Measurements from ENCODE around the gene COPS6. TPM values are rescaled to one million over a fixed set of nuclear protein-coding genes. Genes with fewer than 3 reads are reported as not detected.

Gene COPS6
- polyA plus RNA-seq, 1 experiment = 234 TPM

DNA sequence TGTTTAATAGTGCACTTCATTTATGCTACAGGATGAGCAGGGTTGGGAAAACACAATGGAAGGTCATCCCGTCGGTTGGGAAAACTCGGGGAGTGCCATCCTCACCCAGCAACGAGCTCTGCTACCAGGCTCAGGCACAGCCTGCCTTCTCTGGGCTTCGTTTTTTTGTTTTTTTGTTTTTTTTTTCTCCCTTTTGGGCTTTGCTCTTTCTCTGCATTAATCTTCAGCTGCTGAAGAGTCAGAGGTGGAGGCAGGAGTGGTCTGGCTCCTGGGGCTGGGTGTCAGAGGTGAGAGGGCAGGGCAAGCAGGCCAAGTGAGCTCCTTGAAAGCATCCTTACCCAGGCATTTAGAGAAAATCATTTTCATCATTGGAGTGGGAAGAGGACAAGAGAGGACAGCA lies 18.8 kb upstream of the COPS6 start:
- no peaks in the 10 kb centered on the region for H3K27me3 ChIP-seq (ENCODE audit: control insufficient read depth, insufficient read depth, low read length)
- no peak overlapping the region for H3K4me3 ChIP-seq (ENCODE audit: low read depth, low read length)
- H3K36me3 ChIP-seq (ENCODE audit: control insufficient read depth, insufficient read depth, low read length) = peaks cover 43% of the 10 kb centered on the region
- no peak for DNase-seq (ENCODE audit: low read depth)
- TF ChIP-seq, protein P1, sequence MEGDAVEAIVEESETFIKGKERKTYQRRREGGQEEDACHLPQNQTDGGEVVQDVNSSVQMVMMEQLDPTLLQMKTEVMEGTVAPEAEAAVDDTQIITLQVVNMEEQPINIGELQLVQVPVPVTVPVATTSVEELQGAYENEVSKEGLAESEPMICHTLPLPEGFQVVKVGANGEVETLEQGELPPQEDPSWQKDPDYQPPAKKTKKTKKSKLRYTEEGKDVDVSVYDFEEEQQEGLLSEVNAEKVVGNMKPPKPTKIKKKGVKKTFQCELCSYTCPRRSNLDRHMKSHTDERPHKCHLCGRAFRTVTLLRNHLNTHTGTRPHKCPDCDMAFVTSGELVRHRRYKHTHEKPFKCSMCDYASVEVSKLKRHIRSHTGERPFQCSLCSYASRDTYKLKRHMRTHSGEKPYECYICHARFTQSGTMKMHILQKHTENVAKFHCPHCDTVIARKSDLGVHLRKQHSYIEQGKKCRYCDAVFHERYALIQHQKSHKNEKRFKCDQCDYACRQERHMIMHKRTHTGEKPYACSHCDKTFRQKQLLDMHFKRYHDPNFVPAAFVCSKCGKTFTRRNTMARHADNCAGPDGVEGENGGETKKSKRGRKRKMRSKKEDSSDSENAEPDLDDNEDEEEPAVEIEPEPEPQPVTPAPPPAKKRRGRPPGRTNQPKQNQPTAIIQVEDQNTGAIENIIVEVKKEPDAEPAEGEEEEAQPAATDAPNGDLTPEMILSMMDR (IDR thresholded peaks at IDR 0.05; ENCODE audit: insufficient read depth, low read depth, low read length) = no peak
- CTCF ChIA-PET = interaction anchor here (0.8 kb wide), 1 partner anchor 11 kb away, joined by 3 read pairs; no protein-coding TSS in a partner anchor
- POLR2A ChIA-PET = no interaction called here

DNA sequence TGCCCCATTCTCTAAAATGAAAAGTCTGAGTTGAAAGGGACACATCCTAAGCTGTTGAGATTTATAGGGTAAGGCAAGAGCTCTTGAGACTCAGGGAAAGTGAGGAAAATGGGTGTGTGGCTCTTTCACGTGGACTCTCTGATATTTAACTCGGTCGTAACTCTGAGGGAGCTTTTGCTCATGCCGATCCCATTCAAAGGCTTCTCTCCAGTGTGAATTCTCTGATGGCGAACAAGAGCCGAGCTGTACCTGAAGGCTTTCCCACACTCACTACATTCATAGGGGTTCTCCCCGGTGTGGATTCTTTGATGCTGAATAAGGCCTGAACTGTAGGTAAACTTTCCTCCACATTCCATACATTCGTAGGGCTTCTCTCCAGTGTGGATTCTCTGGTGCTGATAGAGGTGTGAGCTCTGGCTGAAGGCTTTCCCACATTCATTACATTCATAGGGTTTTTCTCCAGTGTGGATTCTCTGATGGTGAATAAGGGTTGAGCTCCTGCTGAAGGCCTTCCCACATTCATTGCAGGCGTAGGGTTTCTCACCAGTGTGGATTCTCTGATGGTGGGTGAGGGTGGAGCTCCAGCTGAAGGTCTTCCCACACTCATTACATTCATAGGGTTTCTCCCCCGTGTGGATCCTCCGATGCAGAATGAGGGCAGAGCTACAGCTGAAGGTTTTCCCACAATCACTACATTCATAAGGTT lies 17.6 kb upstream of the COPS6 start:
- TF ChIP-seq, protein P1 (IDR thresholded peaks at IDR 0.05; ENCODE audit: insufficient read depth, low read depth, low read length) = no peak
- Histone ChIP-seq H3K27me3 (ENCODE audit: control insufficient read depth, insufficient read depth, low read length) (no peaks in the 10 kb centered on the region), H3K36me3 (ENCODE audit: control insufficient read depth, insufficient read depth, low read length) (peaks cover 50% of the 10 kb centered on the region), H3K4me3 (ENCODE audit: low read depth, low read length) (no peak overlapping the region)
- POLR2A ChIA-PET = no interaction called here
- DNase-seq (ENCODE audit: low read depth) = no peak
- CTCF ChIA-PET = interaction anchor here (0.8 to 1.3 kb wide), 2 partner anchors 11 to 81 kb away, joined by 3 to 4 read pairs; no protein-coding TSS in a partner anchor

DNA sequence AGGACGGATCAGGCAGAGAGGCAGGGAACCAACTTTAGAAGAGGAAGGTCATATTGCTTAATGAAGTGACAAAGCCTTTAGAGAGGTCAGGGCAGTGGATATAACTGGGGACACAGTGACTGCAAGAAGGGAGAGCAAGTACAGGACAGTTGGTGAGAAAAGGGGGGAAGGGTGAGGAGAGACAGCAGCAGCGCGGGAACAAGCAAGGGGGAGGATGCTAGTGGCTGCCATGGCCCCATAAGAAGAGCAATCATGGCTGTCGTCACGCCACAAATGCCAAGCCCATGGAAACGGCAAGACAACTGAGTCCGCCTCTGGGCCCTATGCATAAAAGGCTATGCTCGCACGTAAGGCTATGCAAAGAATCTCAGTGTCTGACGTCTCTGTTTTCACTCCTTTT lies 16.3 kb upstream of the COPS6 start:
- DNase-seq (ENCODE audit: low read depth) = no peak
- ChIA-PET CTCF (no interaction called here), POLR2A (no interaction called here)
- peaks cover 58% of the 10 kb centered on the region for H3K36me3 ChIP-seq (ENCODE audit: control insufficient read depth, insufficient read depth, low read length)
- no peaks in the 10 kb centered on the region for H3K27me3 ChIP-seq (ENCODE audit: control insufficient read depth, insufficient read depth, low read length)
- H3K4me3 ChIP-seq (ENCODE audit: low read depth, low read length) = no peak overlapping the region
- TF ChIP-seq, protein P1 (IDR thresholded peaks at IDR 0.05; ENCODE audit: insufficient read depth, low read depth, low read length) = no peak

DNA sequence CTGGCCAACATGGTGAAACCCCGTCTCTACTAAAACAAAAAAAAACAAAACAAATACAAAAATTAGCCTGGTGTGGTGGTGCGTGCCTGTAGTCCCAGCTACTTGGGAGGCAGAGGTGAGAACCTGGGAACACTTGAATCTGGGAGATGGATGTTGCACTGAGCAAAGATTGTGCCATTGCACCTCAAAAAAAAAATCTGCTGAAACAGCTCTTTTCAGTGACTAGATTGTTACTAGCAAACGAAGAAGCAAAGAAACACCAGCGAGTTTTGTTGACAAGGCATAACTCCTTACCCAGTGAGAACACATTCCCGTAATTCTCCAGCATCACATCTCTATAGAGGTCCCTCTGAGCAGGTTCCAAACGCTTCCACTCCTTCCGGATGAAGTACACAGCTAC lies 13.9 kb upstream of the COPS6 start:
- TF ChIP-seq, protein P1 (IDR thresholded peaks at IDR 0.05; ENCODE audit: insufficient read depth, low read depth, low read length) = no peak
- H3K27me3 ChIP-seq (ENCODE audit: control insufficient read depth, insufficient read depth, low read length) = no peaks in the 10 kb centered on the region
- ChIA-PET POLR2A (no interaction called here), CTCF (interaction anchor here (1.0 kb wide), 1 partner anchor 81 kb away, joined by 4 read pairs; no protein-coding TSS in a partner anchor)
- H3K36me3 ChIP-seq (ENCODE audit: control insufficient read depth, insufficient read depth, low read length) = peaks cover 60% of the 10 kb centered on the region
- no peak overlapping the region for H3K4me3 ChIP-seq (ENCODE audit: low read depth, low read length)
- DNase-seq (ENCODE audit: low read depth) = no peak

DNA sequence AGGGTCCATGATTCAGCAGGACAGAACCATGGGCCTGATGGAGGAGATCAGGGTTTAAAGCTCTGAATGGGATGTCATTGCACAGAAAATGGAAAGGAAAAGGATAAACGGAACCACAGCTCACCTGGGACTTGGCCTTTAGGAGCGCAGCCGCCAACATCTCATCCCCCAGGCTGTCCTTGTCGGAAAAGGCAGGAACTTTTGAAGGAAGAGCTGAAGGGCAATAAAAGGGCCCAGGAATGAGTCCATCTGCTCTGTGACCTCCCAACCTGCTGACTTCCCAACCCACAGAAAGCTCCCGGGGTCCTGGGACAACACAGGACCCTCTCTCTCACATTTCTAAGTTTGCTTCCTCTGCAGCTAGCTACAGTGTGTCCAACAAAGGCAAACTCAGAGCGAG lies 13.4 kb upstream of the COPS6 start:
- CTCF ChIA-PET = interaction anchor here (1.0 kb wide), 1 partner anchor 81 kb away, joined by 4 read pairs; no protein-coding TSS in a partner anchor

More for the DNA sequence above, 13.4 kb upstream of the COPS6 start:
- DNase-seq (ENCODE audit: low read depth) = no peak
- POLR2A ChIA-PET = no interaction called here
- Histone ChIP-seq H3K4me3 (ENCODE audit: low read depth, low read length) (no peak overlapping the region), H3K36me3 (ENCODE audit: control insufficient read depth, insufficient read depth, low read length) (peaks cover 55% of the 10 kb centered on the region), H3K27me3 (ENCODE audit: control insufficient read depth, insufficient read depth, low read length) (no peaks in the 10 kb centered on the region)
- TF ChIP-seq, protein P1 (IDR thresholded peaks at IDR 0.05; ENCODE audit: insufficient read depth, low read depth, low read length) = no peak

Data from BJ (cell line).